Stimulated activated memory B cell treated with anti-CD40 and anti-IgM and Interleukin-4, amounts not matched to agents 10 μg/mL and 1 μg/mL and 100 μg/mL, for 72 hours (primary cell): Measurements from ENCODE around the gene IGSF3.

Experiments
- ATAC-seq: fragments of 150-1000 bp; cut with Tn5 transposase; 2 replicates; pipeline ENCODE4 v1.10.0; 2021
- H3K27ac Mint-ChIP-seq: one replicate; pipeline ENCODE4 v1.8.0; 2022; ENCODE audit warnings: mild to moderate bottlenecking, mixed read lengths
- H3K27me3 Mint-ChIP-seq: one replicate; pipeline ENCODE4 v1.8.0; 2022; ENCODE audit warnings: mixed read lengths
- H3K36me3 Mint-ChIP-seq: one replicate; pipeline ENCODE4 v1.8.0; 2022; ENCODE audit warnings: mixed read lengths
- H3K4me1 Mint-ChIP-seq: one replicate; pipeline ENCODE4 v1.8.0; 2022; ENCODE audit warnings: mixed read lengths
- H3K4me3 Mint-ChIP-seq: one replicate; pipeline ENCODE4 v1.8.0; 2022; ENCODE audit warnings: mild to moderate bottlenecking, moderate library complexity, mixed read lengths
- H3K9me3 Mint-ChIP-seq: one replicate; pipeline ENCODE4 v1.8.0; 2022; ENCODE audit warnings: mixed read lengths

Gene IGSF3

GRCh38 chr1:116537898-116538297 is 129.6 kb downstream of the IGSF3 start:
- Mint-ChIP-seq H3K4me1 (peaks cover 57% of the 10 kb centered on the region), H3K27ac (no peak overlapping the region), H3K36me3 (peaks cover 86% of the 10 kb centered on the region), H3K27me3 (no peaks in the 10 kb centered on the region), H3K4me3 (no peak overlapping the region), H3K9me3 (no peaks in the 10 kb centered on the region)
- ATAC-seq = no peak

GRCh38 chr1:116537040-116537831 is 130.3 kb downstream of the IGSF3 start:
- H3K9me3 Mint-ChIP-seq = no peaks in the 10 kb centered on the region
- H3K4me3 Mint-ChIP-seq = no peak overlapping the region
- no peak overlapping the region for H3K27ac Mint-ChIP-seq
- H3K36me3 Mint-ChIP-seq = peaks cover 85% of the 10 kb centered on the region
- H3K4me1 Mint-ChIP-seq = peaks cover 51% of the 10 kb centered on the region
- H3K27me3 Mint-ChIP-seq = no peaks in the 10 kb centered on the region
- no peak for ATAC-seq

GRCh38 chr1:116534014-116534739 is 133.4 kb downstream of the IGSF3 start:
- no peaks in the 10 kb centered on the region for H3K9me3 Mint-ChIP-seq
- H3K27me3 Mint-ChIP-seq = no peaks in the 10 kb centered on the region
- H3K4me3 Mint-ChIP-seq = no peak overlapping the region
- H3K4me1 Mint-ChIP-seq = peaks cover 24% of the 10 kb centered on the region
- ATAC-seq = no peak
- peaks cover 81% of the 10 kb centered on the region for H3K36me3 Mint-ChIP-seq
- no peak overlapping the region for H3K27ac Mint-ChIP-seq

GRCh38 chr1:116533429-116533820 is 134.1 kb downstream of the IGSF3 start:
- Mint-ChIP-seq H3K27ac (no peak overlapping the region), H3K27me3 (no peaks in the 10 kb centered on the region), H3K9me3 (peaks cover 4% of the 10 kb centered on the region), H3K4me1 (peaks cover 16% of the 10 kb centered on the region), H3K4me3 (no peak overlapping the region), H3K36me3 (peaks cover 81% of the 10 kb centered on the region)
- no peak for ATAC-seq

- Mint-ChIP-seq H3K4me3 (no peak overlapping the region), H3K27me3 (no peaks in the 10 kb centered on the region), H3K27ac (no peak overlapping the region), H3K9me3 (peaks cover 4% of the 10 kb centered on the region), H3K36me3 (peaks cover 81% of the 10 kb centered on the region), H3K4me1 (peaks cover 10% of the 10 kb centered on the region)
- ATAC-seq = no peak
Observed at GRCh38 chr1:116532671-116533428, 134.7 kb downstream of the IGSF3 start.

- no peaks in the 10 kb centered on the region for H3K27me3 Mint-ChIP-seq
- no peak for ATAC-seq
- H3K9me3 Mint-ChIP-seq = peaks cover 4% of the 10 kb centered on the region
- H3K27ac Mint-ChIP-seq = no peak overlapping the region
- H3K4me1 Mint-ChIP-seq = peaks cover 7% of the 10 kb centered on the region
- no peak overlapping the region for H3K4me3 Mint-ChIP-seq
- H3K36me3 Mint-ChIP-seq = peaks cover 88% of the 10 kb centered on the region
Observed at GRCh38 chr1:116531917-116532316, 135.6 kb downstream of the IGSF3 start.

- Mint-ChIP-seq H3K36me3 (peaks cover 89% of the 10 kb centered on the region), H3K27me3 (no peaks in the 10 kb centered on the region), H3K9me3 (peaks cover 4% of the 10 kb centered on the region), H3K4me1 (peaks cover 17% of the 10 kb centered on the region), H3K27ac (no peak overlapping the region), H3K4me3 (no peak overlapping the region)
- no peak for ATAC-seq
Observed at GRCh38 chr1:116529681-116530080, 137.9 kb downstream of the IGSF3 start.

- Mint-ChIP-seq H3K27ac (no peak overlapping the region), H3K27me3 (no peaks in the 10 kb centered on the region), H3K9me3 (peaks cover 4% of the 10 kb centered on the region), H3K36me3 (peaks cover 84% of the 10 kb centered on the region), H3K4me3 (no peak overlapping the region), H3K4me1 (peaks cover 16% of the 10 kb centered on the region)
- no peak for ATAC-seq
Observed at GRCh38 chr1:116529199-116529631, 138.3 kb downstream of the IGSF3 start.

GRCh38 chr1:116528329-116529083 is 139.0 kb downstream of the IGSF3 start:
- no peak overlapping the region for H3K27ac Mint-ChIP-seq
- H3K36me3 Mint-ChIP-seq = peaks cover 81% of the 10 kb centered on the region
- no peak for ATAC-seq

GRCh38 chr1:116525440-116525839 is 142.1 kb downstream of the IGSF3 start:
- no peaks in the 10 kb centered on the region for H3K27me3 Mint-ChIP-seq
- no peak overlapping the region for H3K4me3 Mint-ChIP-seq
- ATAC-seq = no peak
- H3K36me3 Mint-ChIP-seq = peaks cover 70% of the 10 kb centered on the region
- H3K27ac Mint-ChIP-seq = no peak overlapping the region
- peaks cover 4% of the 10 kb centered on the region for H3K9me3 Mint-ChIP-seq
- H3K4me1 Mint-ChIP-seq = peaks cover 10% of the 10 kb centered on the region

More at GRCh38 chr1:116528329-116529083, 139.0 kb downstream of the IGSF3 start:
- H3K4me1 Mint-ChIP-seq = peaks cover 10% of the 10 kb centered on the region
- H3K9me3 Mint-ChIP-seq = peaks cover 4% of the 10 kb centered on the region
- no peaks in the 10 kb centered on the region for H3K27me3 Mint-ChIP-seq
- no peak overlapping the region for H3K4me3 Mint-ChIP-seq
